HG03139 (cell line): Measurements from ENCODE around the gene PNLDC1.
"Not testable (repeated sequence)": the region's sequence is repeated elsewhere in the genome, so short reads cannot be mapped to it uniquely, and the experiment has no call there.

Experiments used
- ATAC-seq: cut with Tn5 transposase; IDR thresholded peaks from one replicate; pipeline ENCODE4 v1.9.1; 2021; ENCODE audit not compliant: unreplicated experiment

PNLDC1 gene

GRCh38 chr6:159844737-159845645, 44.9 kb downstream of the PNLDC1 start:
- no peak for ATAC-seq

- ATAC-seq: not testable (repeated sequence)
Measured at GRCh38 chr6:159848552-159848951, 48.5 kb downstream of the PNLDC1 start.

- not testable (repeated sequence) for ATAC-seq
Measured at GRCh38 chr6:159849851-159850250, 49.8 kb downstream of the PNLDC1 start.

GRCh38 chr6:159852877-159853276, 52.8 kb downstream of the PNLDC1 start:
- no peak for ATAC-seq

- ATAC-seq: no peak
Measured at GRCh38 chr6:159853754-159854153, 53.7 kb downstream of the PNLDC1 start.

GRCh38 chr6:159854959-159855358, 54.9 kb downstream of the PNLDC1 start:
- ATAC-seq: no peak

GRCh38 chr6:159858259-159858658, 58.2 kb downstream of the PNLDC1 start:
- ATAC-seq: no peak

GRCh38 chr6:159860482-159860881, 60.4 kb downstream of the PNLDC1 start:
- ATAC-seq: no peak

- no peak for ATAC-seq
Measured at GRCh38 chr6:159862103-159862502, 62.0 kb downstream of the PNLDC1 start.

- not testable (repeated sequence) for ATAC-seq
Measured at GRCh38 chr6:159863341-159863740, 63.3 kb downstream of the PNLDC1 start.

GRCh38 chr6:159865226-159865920, 65.3 kb downstream of the PNLDC1 start:
- no peak for ATAC-seq

GRCh38 chr6:159866286-159867247, 66.5 kb downstream of the PNLDC1 start:
- ATAC-seq: no peak
